Hematopoietic multipotent progenitor cell treated with erythropoietin and hydrocortisone succinate and interleukin-3 and kit ligand, for 15 days (in vitro differentiated cells): ENCODE measurements around the gene IL24.
"Not testable (repeated sequence)": the region's sequence is repeated elsewhere in the genome, so short reads cannot be mapped to it uniquely, and the experiment has no call there.

Experiments used
- DNase-seq: peaks from one replicate; pipeline ENCODE4 v3.0.0-alpha.2; 2015; ENCODE audit warnings: low spot score

Gene IL24

GRCh38 chr1:206897175-206897574 lies at the start of gene IL24:
Gene IL24, plus strand, starts transcription at chr1:206897443. Its CDS starts 390 bp downstream, at chr1:206897833.
- DNase-seq, result no peak

- no peak for DNase-seq
Measured at GRCh38 chr1:206847946-206848345, 49.3 kb upstream of the IL24 start.

GRCh38 chr1:206850401-206850800 lies 46.8 kb upstream of the IL24 start:
- no peak for DNase-seq

- DNase-seq, result no peak
Measured at GRCh38 chr1:206851341-206852010, 45.8 kb upstream of the IL24 start.

GRCh38 chr1:206852662-206853061 lies 44.6 kb upstream of the IL24 start:
- not testable (repeated sequence) for DNase-seq

- not testable (repeated sequence) for DNase-seq
Measured at GRCh38 chr1:206853696-206854095, 43.5 kb upstream of the IL24 start.

- DNase-seq, result no peak
Measured at GRCh38 chr1:206854401-206855129, 42.7 kb upstream of the IL24 start.

- no peak for DNase-seq
Measured at GRCh38 chr1:206855859-206856258, 41.4 kb upstream of the IL24 start.

GRCh38 chr1:206856674-206857464 lies 40.4 kb upstream of the IL24 start:
- DNase-seq, result no peak

GRCh38 chr1:206859082-206859521 lies 38.1 kb upstream of the IL24 start:
- DNase-seq, result no peak

- no peak for DNase-seq
Measured at GRCh38 chr1:206860165-206860564, 37.1 kb upstream of the IL24 start.

- no peak for DNase-seq
Measured at GRCh38 chr1:206863266-206863665, 34.0 kb upstream of the IL24 start.

- peak; percentile 74 for DNase-seq
Measured at GRCh38 chr1:206864939-206865671, 32.1 kb upstream of the IL24 start, which contains the start of gene IL20. Gene IL20, plus strand, starts transcription at chr1:206865623. Its CDS starts 230 bp downstream, at chr1:206865853.

- no peak for DNase-seq
Measured at GRCh38 chr1:206866062-206866461, 31.2 kb upstream of the IL24 start.

GRCh38 chr1:206867239-206867638 lies 30.0 kb upstream of the IL24 start:
- no peak for DNase-seq

- DNase-seq, result no peak
Measured at GRCh38 chr1:206867716-206868115, 29.5 kb upstream of the IL24 start.

GRCh38 chr1:206868264-206868663 lies 29.0 kb upstream of the IL24 start:
- DNase-seq, result no peak

GRCh38 chr1:206872139-206872538 lies 25.1 kb upstream of the IL24 start:
- DNase-seq, result no peak

- no peak for DNase-seq
Measured at GRCh38 chr1:206873603-206874188, 23.5 kb upstream of the IL24 start.

- no peak for DNase-seq
Measured at GRCh38 chr1:206875752-206876377, 21.4 kb upstream of the IL24 start.

- no peak for DNase-seq
Measured at GRCh38 chr1:206878456-206878855, 18.8 kb upstream of the IL24 start.
